Iris pigment epithelial cell (primary cell): ENCODE data around the gene HOXD4.

ENCODE experiments used
- DNase-seq: peaks from one replicate; pipeline ENCODE4 v3.0.0-alpha.2; 2011; ENCODE audit warnings: low read depth

The HOXD4 gene

GRCh38 chr2:176126929-176127773 is 24.2 kb upstream of the HOXD4 start:
- peak; percentile 53 for DNase-seq

GRCh38 chr2:176127774-176128072 is 23.6 kb upstream of the HOXD4 start:
- DNase-seq = no peak

GRCh38 chr2:176128172-176128981 is 23.0 kb upstream of the HOXD4 start:
- DNase-seq = no peak

- DNase-seq = peak; percentile 18
Observed at GRCh38 chr2:176128982-176129796, 22.2 kb upstream of the HOXD4 start, which contains the start of gene HOXD8. HOXD8 (plus strand) TSS chr2:176129705; CDS start chr2:176130367, 662 bp downstream.

- DNase-seq = no peak
Observed at GRCh38 chr2:176129813-176130146, 21.6 kb upstream of the HOXD4 start.

- DNase-seq = no peak
Observed at GRCh38 chr2:176130147-176130956, 21.0 kb upstream of the HOXD4 start.

GRCh38 chr2:176130957-176131847 is 20.1 kb upstream of the HOXD4 start:
- DNase-seq = no peak

- DNase-seq = no peak
Observed at GRCh38 chr2:176131848-176132158, 19.5 kb upstream of the HOXD4 start.

- DNase-seq = no peak
Observed at GRCh38 chr2:176132205-176133171, 18.9 kb upstream of the HOXD4 start.

GRCh38 chr2:176133389-176133788 is 18.0 kb upstream of the HOXD4 start:
- no peak for DNase-seq

GRCh38 chr2:176134035-176134434 is 17.3 kb upstream of the HOXD4 start:
- no peak for DNase-seq

GRCh38 chr2:176135035-176135440 is 16.3 kb upstream of the HOXD4 start:
- no peak for DNase-seq

GRCh38 chr2:176136374-176137251 is 14.7 kb upstream of the HOXD4 start:
- no peak for DNase-seq

GRCh38 chr2:176137252-176137580 is 14.1 kb upstream of the HOXD4 start:
- DNase-seq = no peak

- DNase-seq = no peak
Observed at GRCh38 chr2:176137906-176138305, 13.4 kb upstream of the HOXD4 start.

- DNase-seq = no peak
Observed at GRCh38 chr2:176138526-176138922, 12.8 kb upstream of the HOXD4 start.

GRCh38 chr2:176138923-176139660 is 12.3 kb upstream of the HOXD4 start:
- DNase-seq = no peak
